ENCODE measurements around the gene ADH4.

DNA sequence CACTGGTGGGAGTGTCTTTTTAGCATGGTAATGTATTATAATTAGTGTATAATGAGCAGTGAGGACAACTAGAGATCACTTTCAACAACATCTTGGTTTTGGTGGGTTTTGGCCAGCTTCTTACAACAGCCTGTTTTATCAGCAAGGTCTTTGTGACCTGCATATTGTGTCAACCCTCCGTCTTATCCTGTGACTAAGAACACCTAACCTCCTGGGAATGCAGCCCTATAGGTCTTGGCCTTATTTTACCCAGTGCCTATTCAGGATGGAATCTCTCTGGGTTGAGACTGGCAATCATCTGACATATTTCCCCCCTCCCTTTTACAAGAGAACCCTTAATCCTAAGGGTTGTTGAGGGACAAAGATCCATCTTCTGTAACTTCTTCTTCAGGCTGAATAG lies 21.9 kb upstream of the ADH4 start:
- TF ChIP-seq, protein P1, sequence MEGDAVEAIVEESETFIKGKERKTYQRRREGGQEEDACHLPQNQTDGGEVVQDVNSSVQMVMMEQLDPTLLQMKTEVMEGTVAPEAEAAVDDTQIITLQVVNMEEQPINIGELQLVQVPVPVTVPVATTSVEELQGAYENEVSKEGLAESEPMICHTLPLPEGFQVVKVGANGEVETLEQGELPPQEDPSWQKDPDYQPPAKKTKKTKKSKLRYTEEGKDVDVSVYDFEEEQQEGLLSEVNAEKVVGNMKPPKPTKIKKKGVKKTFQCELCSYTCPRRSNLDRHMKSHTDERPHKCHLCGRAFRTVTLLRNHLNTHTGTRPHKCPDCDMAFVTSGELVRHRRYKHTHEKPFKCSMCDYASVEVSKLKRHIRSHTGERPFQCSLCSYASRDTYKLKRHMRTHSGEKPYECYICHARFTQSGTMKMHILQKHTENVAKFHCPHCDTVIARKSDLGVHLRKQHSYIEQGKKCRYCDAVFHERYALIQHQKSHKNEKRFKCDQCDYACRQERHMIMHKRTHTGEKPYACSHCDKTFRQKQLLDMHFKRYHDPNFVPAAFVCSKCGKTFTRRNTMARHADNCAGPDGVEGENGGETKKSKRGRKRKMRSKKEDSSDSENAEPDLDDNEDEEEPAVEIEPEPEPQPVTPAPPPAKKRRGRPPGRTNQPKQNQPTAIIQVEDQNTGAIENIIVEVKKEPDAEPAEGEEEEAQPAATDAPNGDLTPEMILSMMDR (IDR thresholded peaks at IDR 0.05) = no peak
- no peak for TF ChIP-seq POLR2AphosphoS5 (IDR thresholded peaks at IDR 0.05; ENCODE audit: low read depth, low read length)
- TF ChIP-seq, protein P2, sequence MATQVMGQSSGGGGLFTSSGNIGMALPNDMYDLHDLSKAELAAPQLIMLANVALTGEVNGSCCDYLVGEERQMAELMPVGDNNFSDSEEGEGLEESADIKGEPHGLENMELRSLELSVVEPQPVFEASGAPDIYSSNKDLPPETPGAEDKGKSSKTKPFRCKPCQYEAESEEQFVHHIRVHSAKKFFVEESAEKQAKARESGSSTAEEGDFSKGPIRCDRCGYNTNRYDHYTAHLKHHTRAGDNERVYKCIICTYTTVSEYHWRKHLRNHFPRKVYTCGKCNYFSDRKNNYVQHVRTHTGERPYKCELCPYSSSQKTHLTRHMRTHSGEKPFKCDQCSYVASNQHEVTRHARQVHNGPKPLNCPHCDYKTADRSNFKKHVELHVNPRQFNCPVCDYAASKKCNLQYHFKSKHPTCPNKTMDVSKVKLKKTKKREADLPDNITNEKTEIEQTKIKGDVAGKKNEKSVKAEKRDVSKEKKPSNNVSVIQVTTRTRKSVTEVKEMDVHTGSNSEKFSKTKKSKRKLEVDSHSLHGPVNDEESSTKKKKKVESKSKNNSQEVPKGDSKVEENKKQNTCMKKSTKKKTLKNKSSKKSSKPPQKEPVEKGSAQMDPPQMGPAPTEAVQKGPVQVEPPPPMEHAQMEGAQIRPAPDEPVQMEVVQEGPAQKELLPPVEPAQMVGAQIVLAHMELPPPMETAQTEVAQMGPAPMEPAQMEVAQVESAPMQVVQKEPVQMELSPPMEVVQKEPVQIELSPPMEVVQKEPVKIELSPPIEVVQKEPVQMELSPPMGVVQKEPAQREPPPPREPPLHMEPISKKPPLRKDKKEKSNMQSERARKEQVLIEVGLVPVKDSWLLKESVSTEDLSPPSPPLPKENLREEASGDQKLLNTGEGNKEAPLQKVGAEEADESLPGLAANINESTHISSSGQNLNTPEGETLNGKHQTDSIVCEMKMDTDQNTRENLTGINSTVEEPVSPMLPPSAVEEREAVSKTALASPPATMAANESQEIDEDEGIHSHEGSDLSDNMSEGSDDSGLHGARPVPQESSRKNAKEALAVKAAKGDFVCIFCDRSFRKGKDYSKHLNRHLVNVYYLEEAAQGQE (IDR thresholded peaks at IDR 0.05; ENCODE audit: insufficient read depth in 1 of 2, low read depth in 2 of 2, low read length in 1 of 2) = no peak
